Neural progenitor cell (in vitro differentiated cells): Measurements from ENCODE around the gene TRIM5.

Experiments
- CTCF ChIP-seq: fragments of 200-600 bp; sonication (generic); IDR thresholded peaks from 2 replicates; pipeline ENCODE4 v1.5.1; 2017; ENCODE audit warnings: antibody characterized with exemption, mild to moderate bottlenecking
- EZH2 ChIP-seq: fragments of 200-600 bp; sonication (generic); IDR thresholded peaks from 2 replicates; pipeline ENCODE4 v1.6.1; 2017; ENCODE audit warnings: antibody characterized with exemption, mild to moderate bottlenecking, moderate library complexity

- TF ChIP-seq CTCF: no peak
- TF ChIP-seq EZH2: no peak
These were observed 13.0 kb downstream of the TRIM5 start for GRCh38 chr11:5671831-5672230.
